Endothelial cell of umbilical vein (primary cell): ENCODE measurements around the gene GRB2. TPM values are rescaled to one million over a fixed set of nuclear protein-coding genes. Genes with fewer than 3 reads are reported as not detected.

Source experiments
- BruUV-seq: library from RNA; stranded (reverse); fragments of 400-500 nt; replicated peaks from 2 replicates; lab custom pipeline; 2021; lab: Mats Ljungman, UMichigan
- CTCF ChIA-PET: fragments of 300-600, 350-600 bp; sonication (Branson Sonifier 250); formaldehyde crosslinking; loops from one replicate; lab custom pipeline; 2021; ENCODE audit warnings: antibody characterized with exemption, inconsistent platforms; lab: Charles Lee
- POLR2A ChIA-PET: fragments of 300-600, 350-600 bp; sonication (Branson Sonifier 250); formaldehyde crosslinking; loops from one replicate; lab custom pipeline; 2021; ENCODE audit warnings: antibody characterized with exemption, inconsistent platforms; lab: Charles Lee
- DNase-seq: peaks from one replicate; pipeline ENCODE4 v3.0.0-alpha.2; 2011; ENCODE audit warnings: low read depth, low spot score
- FAIRE-seq: peaks from 2 replicates; lab custom pipeline; 2011; peaks lifted over from hg19 to GRCh38; lab: Jason Lieb, UNC
- H2AFZ ChIP-seq: 2 replicates; pipeline ENCODE4 v1.6.0; 2012; ENCODE audit warnings: low read depth, low read length, control low read depth, inconsistent platforms
- H3K27ac ChIP-seq: 2 replicates; pipeline ENCODE4 v1.5.1; 2011; ENCODE audit warnings: low read depth, mild to moderate bottlenecking, control low read depth, low read length, moderate library complexity; ENCODE audit not compliant: insufficient read depth
- H3K27me3 ChIP-seq, 2 experiments: 2 replicates each; pipeline versions ENCODE4 v1.6.0 to v1.6.1; 2011; ENCODE audit warnings: low read length in 2 of 2, mixed read lengths in 1 of 2; ENCODE audit not compliant: control insufficient read depth in 2 of 2, insufficient read depth in 2 of 2
- H3K36me3 ChIP-seq, 2 experiments: 2 replicates in 1 of 2; 3 replicates in 1 of 2; pipeline ENCODE4 v1.5.1; 2011; ENCODE audit warnings: low read length in 2 of 2, mild to moderate bottlenecking in 1 of 2, moderate library complexity in 1 of 2; ENCODE audit not compliant: control insufficient read depth in 2 of 2, insufficient read depth in 2 of 2; ENCODE audit errors: extremely low read depth in 1 of 2
- H3K4me1 ChIP-seq: 3 replicates; pipeline ENCODE4 v1.5.1; 2011; ENCODE audit warnings: mild to moderate bottlenecking, low read length; ENCODE audit not compliant: control insufficient read depth, insufficient read depth; ENCODE audit errors: extremely low read depth
- H3K4me2 ChIP-seq: 2 replicates; pipeline ENCODE4 v1.6.1; 2011; ENCODE audit warnings: low read length, control low read depth, mixed read lengths; ENCODE audit not compliant: insufficient read depth
- H3K4me3 ChIP-seq, 3 experiments: fragments of 200-600 bp in 1 of 3; sonication (generic), shearing (Covaris generic) in 1 of 3; replicated peaks in 1 of 3; 2 replicates each; pipeline ENCODE4 v1.5.1; 2011 to 2016; ENCODE audit warnings: control low read depth in 3 of 3, low read length in 3 of 3, mild to moderate bottlenecking in 2 of 3, inconsistent platforms in 1 of 3, low read depth in 1 of 3, moderate library complexity in 1 of 3; ENCODE audit not compliant: insufficient read depth in 1 of 3
- H3K79me2 ChIP-seq: 2 replicates; pipeline ENCODE4 v1.6.0; 2012; ENCODE audit warnings: low read length, inconsistent platforms; ENCODE audit not compliant: control insufficient read depth, insufficient read depth
- H3K9ac ChIP-seq: replicated peaks from 2 replicates; pipeline ENCODE3; 2011; ENCODE audit warnings: low read length, control low read depth; ENCODE audit not compliant: insufficient read depth; ENCODE audit errors: extremely low read depth
- H3K9me1 ChIP-seq: replicated peaks from 3 replicates; pipeline ENCODE4 v1.6.0; 2011; ENCODE audit warnings: mild to moderate bottlenecking, low read length; ENCODE audit not compliant: control insufficient read depth, insufficient read depth; ENCODE audit errors: extremely low read depth
- H3K9me3 ChIP-seq: replicated peaks from 2 replicates; pipeline ENCODE4 v1.5.1; 2012; ENCODE audit warnings: low read length, inconsistent platforms; ENCODE audit not compliant: control insufficient read depth, insufficient read depth
- H4K20me1 ChIP-seq: replicated peaks from 2 replicates; pipeline ENCODE3; 2011; ENCODE audit warnings: mild to moderate bottlenecking, low read length; ENCODE audit not compliant: control insufficient read depth, insufficient read depth; ENCODE audit errors: extremely low read depth
- EZH2 ChIP-seq: IDR thresholded peaks from 2 replicates; pipeline ENCODE4 v1.6.1; 2012; ENCODE audit warnings: borderline replicate concordance, low read depth, mild to moderate bottlenecking, moderate library complexity, low read length, inconsistent platforms; ENCODE audit not compliant: severe bottlenecking
- FOS ChIP-seq: IDR thresholded peaks from 2 replicates; pipeline ENCODE4 v1.6.1; 2011; ENCODE audit warnings: mild to moderate bottlenecking, low read length, moderate library complexity, borderline replicate concordance; ENCODE audit not compliant: insufficient read depth
- GATA2 ChIP-seq: IDR thresholded peaks from 2 replicates; pipeline ENCODE4 v1.7.0; 2011; ENCODE audit warnings: low read depth, mild to moderate bottlenecking, moderate library complexity, mixed read lengths, low read length; ENCODE audit not compliant: insufficient read length, insufficient read depth
- JUN ChIP-seq: IDR thresholded peaks from 2 replicates; pipeline ENCODE4 v1.6.1; 2011; ENCODE audit warnings: borderline replicate concordance, low read depth; ENCODE audit not compliant: insufficient read length, insufficient read depth
- MYC ChIP-seq: IDR thresholded peaks from one replicate; pipeline ENCODE4 v1.6.1; 2011; ENCODE audit warnings: mild to moderate bottlenecking, low read depth, low read length
- POLR2A ChIP-seq: IDR thresholded peaks from 2 replicates; pipeline ENCODE4 v1.6.1; 2012; ENCODE audit warnings: low read depth, mild to moderate bottlenecking, control low read depth, low read length
- POLR2AphosphoS5 ChIP-seq: IDR thresholded peaks from 2 replicates; pipeline ENCODE4 v1.6.1; 2012; ENCODE audit warnings: low read depth, mild to moderate bottlenecking, control low read depth, low read length, moderate library complexity; ENCODE audit not compliant: insufficient read depth
- dilution Hi-C: fragments of 300-500 bp; cut with MboI; formaldehyde crosslinking; loops from one replicate; pipeline ENCODE4 v1.15.0; 2019; ENCODE audit warnings: low sequenced_read_pairs; ENCODE audit not compliant: extremely low pct_ligation_motif_present
- intact Hi-C: fragments of 100-400 bp; cut with micrococcal nuclease; formaldehyde crosslinking; loops from one replicate; pipeline ENCODE4 v1.10.0; 2022
- polyA plus RNA-seq, 4 experiments: library from polyadenylated mRNA; depleted of rRNA in 3 of 4; stranded (reverse) in 3 of 4; unstranded in 1 of 4; fragments of >200 nt; gene quantifications; 2 replicates each; pipeline versions ENCODE4 v1.2.1 to v1.2.3, GENCODE V29; 2011 to 2012; ENCODE audit warnings: missing spikeins in 1 of 4
- total RNA-seq: library from RNA; stranded (reverse); gene quantifications from 2 replicates; pipeline ENCODE4 v1.2.3, GENCODE V29; 2021
- TF ChIP-seq, protein P1 (sequence below), 2 donors: IDR thresholded peaks; 1 replicate in 1 of 2; 2 replicates in 1 of 2; pipeline ENCODE4 v1.5.1; 2011; ENCODE audit warnings: low read length in 2 of 2, mild to moderate bottlenecking in 2 of 2, moderate library complexity in 2 of 2, control low read depth in 1 of 2, inconsistent platforms in 1 of 2, low read depth in 1 of 2; ENCODE audit not compliant: insufficient read depth in 1 of 2; ENCODE audit errors: extremely low read depth in 1 of 2
- TF ChIP-seq, protein P2 (sequence below): IDR thresholded peaks from 2 replicates; pipeline ENCODE4 v1.6.1; 2011; ENCODE audit not compliant: insufficient read depth, insufficient read length

The GRB2 gene
- total and polyA plus RNA-seq, 2 donors (not counting 3 experiments of a cell fraction or from before 2014, with no cell fraction given), result 51.5 to 93.9 TPM

DNA sequence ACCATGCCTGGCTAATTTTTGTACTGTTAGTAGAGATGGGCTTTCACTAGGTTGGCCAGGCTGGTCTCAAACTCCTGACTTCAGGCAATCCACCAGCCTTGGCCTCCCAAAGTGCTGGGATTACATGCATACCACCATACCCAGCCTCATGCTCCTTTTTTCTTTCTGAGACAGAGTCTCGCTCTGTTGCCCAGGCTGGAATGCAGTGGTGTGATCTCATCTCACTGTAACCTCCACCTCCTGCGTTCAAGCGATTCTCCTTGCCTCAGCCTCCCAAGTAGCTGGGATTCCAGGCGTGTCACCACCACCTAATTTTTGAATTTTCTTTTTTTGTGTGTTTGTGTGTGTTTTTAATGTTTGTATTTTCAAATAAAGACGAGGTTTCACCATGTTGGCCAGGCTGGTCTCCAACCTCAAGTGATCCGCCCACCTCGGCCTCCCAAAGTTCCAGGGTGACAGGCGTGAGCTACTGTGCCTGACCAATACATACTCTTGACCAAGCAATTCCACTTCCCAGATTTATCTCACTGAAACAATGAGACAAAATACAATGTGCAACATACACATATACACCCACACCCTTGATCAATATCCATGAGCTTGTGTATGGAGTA is 5.0 kb downstream of the GRB2 start:
- no peak overlapping the region for H3K27ac ChIP-seq
- BruUV-seq, result no TSS peak
- no peak for DNase-seq
- ChIA-PET CTCF (interaction anchor here (1.0 to 3.4 kb wide), 4 partner anchors 74 to 131 kb away, joined by 3 to 19 read pairs (median 4); no protein-coding TSS in a partner anchor), POLR2A (no interaction called here)
- peaks cover 5% of the 10 kb centered on the region for H4K20me1 ChIP-seq
- no peak overlapping the region for H2AFZ ChIP-seq
- peaks cover 97% of the 10 kb centered on the region for H3K79me2 ChIP-seq
- H3K9me1 ChIP-seq, result no peaks in the 10 kb centered on the region
- intact Hi-C loops (no loop called here), dilution Hi-C loops (no loop called here)
- H3K9ac ChIP-seq, result no peak overlapping the region
- H3K4me3 ChIP-seq, result no peak overlapping the region
- H3K36me3 ChIP-seq, result no peaks in the 10 kb centered on the region
- H3K9me3 ChIP-seq, result no peaks in the 10 kb centered on the region
- H3K4me2 ChIP-seq, result no peak overlapping the region
- no peaks in the 10 kb centered on the region for H3K27me3 ChIP-seq
- TF ChIP-seq GATA2 (no peak), MYC (no peak), FOS (no peak), JUN (no peak), EZH2 (no peak), POLR2AphosphoS5 (no peak), POLR2A (no peak)
- TF ChIP-seq, protein P1, sequence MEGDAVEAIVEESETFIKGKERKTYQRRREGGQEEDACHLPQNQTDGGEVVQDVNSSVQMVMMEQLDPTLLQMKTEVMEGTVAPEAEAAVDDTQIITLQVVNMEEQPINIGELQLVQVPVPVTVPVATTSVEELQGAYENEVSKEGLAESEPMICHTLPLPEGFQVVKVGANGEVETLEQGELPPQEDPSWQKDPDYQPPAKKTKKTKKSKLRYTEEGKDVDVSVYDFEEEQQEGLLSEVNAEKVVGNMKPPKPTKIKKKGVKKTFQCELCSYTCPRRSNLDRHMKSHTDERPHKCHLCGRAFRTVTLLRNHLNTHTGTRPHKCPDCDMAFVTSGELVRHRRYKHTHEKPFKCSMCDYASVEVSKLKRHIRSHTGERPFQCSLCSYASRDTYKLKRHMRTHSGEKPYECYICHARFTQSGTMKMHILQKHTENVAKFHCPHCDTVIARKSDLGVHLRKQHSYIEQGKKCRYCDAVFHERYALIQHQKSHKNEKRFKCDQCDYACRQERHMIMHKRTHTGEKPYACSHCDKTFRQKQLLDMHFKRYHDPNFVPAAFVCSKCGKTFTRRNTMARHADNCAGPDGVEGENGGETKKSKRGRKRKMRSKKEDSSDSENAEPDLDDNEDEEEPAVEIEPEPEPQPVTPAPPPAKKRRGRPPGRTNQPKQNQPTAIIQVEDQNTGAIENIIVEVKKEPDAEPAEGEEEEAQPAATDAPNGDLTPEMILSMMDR (IDR thresholded peaks at IDR 0.05; ENCODE audit: extremely low read depth in 1 of 2, insufficient read depth in 1 of 2, low read depth in 1 of 2, low read length in 2 of 2), result no peak
- TF ChIP-seq, protein P2, sequence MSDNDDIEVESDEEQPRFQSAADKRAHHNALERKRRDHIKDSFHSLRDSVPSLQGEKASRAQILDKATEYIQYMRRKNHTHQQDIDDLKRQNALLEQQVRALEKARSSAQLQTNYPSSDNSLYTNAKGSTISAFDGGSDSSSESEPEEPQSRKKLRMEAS, result no peak
- peaks cover 9% of the 10 kb centered on the region for H3K4me1 ChIP-seq
- FAIRE-seq, result no peak
